ENCODE data around the gene WDR20. TPM values are rescaled to one million over a fixed set of nuclear protein-coding genes. Genes with fewer than 3 reads are reported as not detected.

The WDR20 gene
- total RNA-seq, 1 donor: 14.7 TPM

GRCh38 chr14:102205560-102205959 is 65.9 kb downstream of the WDR20 start:
- no peak for DNase-seq (ENCODE audit: low read depth)
- no peak for TF ChIP-seq CTCF (IDR thresholded peaks at IDR 0.05; ENCODE audit: insufficient read depth, low read depth, low read length)
- H3K4me3 ChIP-seq (ENCODE audit: low read depth, low read length): no peak overlapping the region

GRCh38 chr14:102206918-102207317 is 67.2 kb downstream of the WDR20 start:
- no peak overlapping the region for H3K4me3 ChIP-seq (ENCODE audit: low read depth, low read length)
- DNase-seq (ENCODE audit: low read depth): no peak
- TF ChIP-seq CTCF (IDR thresholded peaks at IDR 0.05; ENCODE audit: insufficient read depth, low read depth, low read length): no peak

DNA sequence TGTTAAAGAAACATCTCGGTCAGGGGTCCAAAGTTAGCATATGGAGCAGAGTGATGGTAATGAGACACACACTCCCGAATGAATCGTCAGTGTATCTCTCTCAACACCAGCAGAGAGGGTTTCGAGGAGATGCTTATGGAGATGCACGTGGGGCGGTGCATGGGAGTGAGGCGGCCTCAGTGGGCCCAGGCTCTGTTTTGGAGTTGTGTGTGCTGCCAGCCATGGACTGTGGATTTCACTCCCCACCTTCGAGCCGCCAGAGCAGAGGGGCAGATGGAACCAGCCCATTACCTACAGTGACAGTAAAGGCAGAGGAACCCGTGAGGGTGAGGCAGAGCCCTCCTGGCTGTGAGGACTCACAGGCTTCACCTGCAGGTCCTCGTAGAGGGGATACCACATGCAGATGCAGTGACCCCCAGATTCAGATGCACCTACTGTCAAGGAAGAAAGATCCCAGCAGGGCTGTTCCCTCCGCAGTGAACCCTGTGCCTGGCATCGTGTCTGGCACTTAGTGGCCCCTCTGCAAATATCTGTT is 68.2 kb downstream of the WDR20 start:
- no peak overlapping the region for H3K4me3 ChIP-seq (ENCODE audit: low read depth, low read length)
- no peak for TF ChIP-seq CTCF (IDR thresholded peaks at IDR 0.05; ENCODE audit: insufficient read depth, low read depth, low read length)
- no peak for DNase-seq (ENCODE audit: low read depth)

DNA sequence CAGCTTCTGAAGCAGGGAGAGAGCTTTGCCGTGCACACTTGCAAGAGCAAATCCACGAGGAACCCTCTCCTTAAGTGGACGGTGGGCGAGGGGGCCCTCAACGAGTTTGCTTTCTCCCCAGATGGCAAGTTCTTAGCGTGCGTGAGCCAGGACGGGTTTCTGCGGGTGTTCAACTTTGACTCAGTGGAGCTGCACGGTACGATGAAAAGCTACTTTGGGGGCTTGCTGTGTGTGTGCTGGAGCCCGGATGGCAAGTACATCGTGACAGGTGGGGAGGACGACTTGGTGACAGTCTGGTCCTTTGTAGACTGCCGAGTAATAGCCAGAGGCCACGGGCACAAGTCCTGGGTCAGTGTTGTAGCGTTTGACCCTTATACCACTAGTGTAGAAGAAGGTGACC is 69.0 kb downstream of the WDR20 start:
- TF ChIP-seq CTCF (IDR thresholded peaks at IDR 0.05; ENCODE audit: insufficient read depth, low read depth, low read length): no peak
- H3K4me3 ChIP-seq (ENCODE audit: low read depth, low read length): no peak overlapping the region
- DNase-seq (ENCODE audit: low read depth): no peak

DNA sequence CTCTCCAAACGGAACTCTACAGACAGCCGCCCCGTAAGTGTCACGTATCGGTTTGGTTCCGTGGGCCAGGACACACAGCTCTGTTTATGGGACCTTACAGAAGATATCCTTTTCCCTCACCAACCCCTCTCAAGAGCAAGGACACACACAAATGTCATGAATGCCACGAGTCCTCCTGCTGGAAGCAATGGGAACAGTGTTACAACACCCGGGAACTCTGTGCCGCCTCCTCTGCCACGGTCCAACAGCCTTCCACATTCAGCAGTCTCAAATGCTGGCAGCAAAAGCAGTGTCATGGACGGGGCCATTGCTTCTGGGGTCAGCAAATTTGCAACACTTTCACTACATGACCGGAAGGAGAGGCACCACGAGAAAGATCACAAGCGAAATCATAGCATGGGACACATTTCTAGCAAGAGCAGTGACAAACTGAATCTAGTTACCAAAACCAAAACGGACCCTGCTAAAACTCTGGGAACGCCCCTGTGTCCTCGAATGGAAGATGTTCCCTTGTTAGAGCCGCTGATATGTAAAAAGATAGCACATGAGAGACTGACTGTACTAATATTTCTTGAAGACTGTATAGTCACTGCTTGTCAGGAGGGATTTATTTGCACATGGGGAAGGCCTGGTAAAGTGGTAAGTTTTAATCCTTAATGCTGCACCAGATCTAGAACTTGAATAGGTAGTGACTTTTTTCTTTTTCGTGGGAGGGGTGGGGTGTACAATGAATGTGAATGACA is 69.7 kb downstream of the WDR20 start:
- TF ChIP-seq CTCF (IDR thresholded peaks at IDR 0.05; ENCODE audit: insufficient read depth, low read depth, low read length): peak; percentile 48
- no peak overlapping the region for H3K4me3 ChIP-seq (ENCODE audit: low read depth, low read length)
- DNase-seq (ENCODE audit: low read depth): peak; percentile 32

DNA sequence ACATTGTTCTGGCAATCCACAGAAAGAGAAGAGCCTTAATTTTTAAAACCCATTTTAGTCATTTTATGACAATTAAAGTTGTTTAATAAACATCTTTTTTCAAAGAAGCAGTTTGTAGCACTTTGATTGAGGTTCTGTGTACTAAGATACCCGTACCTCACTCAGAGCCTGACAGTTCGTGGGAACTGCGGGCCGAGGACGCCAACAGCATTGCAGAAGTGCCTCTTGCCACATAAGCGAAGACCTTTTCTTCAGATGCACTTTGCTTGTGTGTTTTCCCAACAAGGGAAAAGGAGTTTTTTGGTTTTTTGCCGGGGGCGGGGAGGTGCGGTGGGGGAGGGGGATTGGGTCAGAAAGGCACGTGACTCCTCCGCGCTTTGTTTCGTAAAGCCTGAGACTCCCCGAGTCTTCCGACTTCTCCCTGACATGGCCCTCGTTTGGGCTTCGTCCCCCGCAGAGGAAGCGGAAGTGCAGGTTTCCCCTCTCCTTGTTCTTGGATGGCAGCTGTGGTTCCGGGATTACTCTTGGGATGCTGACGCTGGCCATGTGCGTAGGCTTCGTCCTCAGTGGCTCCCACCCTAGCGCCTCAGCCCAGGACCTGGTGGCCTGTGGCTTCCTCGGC is 70.8 kb downstream of the WDR20 start:
- DNase-seq (ENCODE audit: low read depth): no peak
- no peak overlapping the region for H3K4me3 ChIP-seq (ENCODE audit: low read depth, low read length)
- TF ChIP-seq CTCF (IDR thresholded peaks at IDR 0.05; ENCODE audit: insufficient read depth, low read depth, low read length): no peak

Data from fibroblast of villous mesenchyme (primary cell).